Germinal center (tissue), 1 donor: ENCODE data around the gene UBE2E1.
"Not testable (repeated sequence)": the region's sequence is repeated elsewhere in the genome, so short reads cannot be mapped to it uniquely, and the experiment has no call there.

Experiments used
- DNase-seq: peaks from one replicate; pipeline ENCODE4 v3.0.0; 2012; ENCODE audit warnings: mixed read lengths, low spot score

The UBE2E1 gene

GRCh38 chr3:23845326-23846216, 39.8 kb downstream of the UBE2E1 start:
- no peak for DNase-seq

DNA sequence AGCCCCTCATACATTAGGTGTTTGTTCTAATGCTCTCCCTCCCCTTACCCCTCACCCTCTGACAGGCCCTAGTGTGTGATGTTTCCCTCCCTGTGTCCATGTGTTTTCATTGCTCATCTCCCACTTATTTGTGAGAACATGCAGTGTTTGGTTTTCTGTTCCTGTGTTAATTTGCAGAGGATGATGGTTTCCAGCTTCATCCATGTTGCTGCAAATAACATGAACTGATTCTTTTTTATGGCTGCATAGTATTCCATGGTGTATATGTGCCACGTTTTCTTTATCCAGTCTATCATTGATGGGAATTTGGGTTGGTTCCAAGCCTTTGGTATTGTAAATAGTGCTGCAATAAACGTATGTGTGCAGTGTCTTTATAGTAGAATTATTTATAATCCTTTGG, 43.7 kb downstream of the UBE2E1 start:
- not testable (repeated sequence) for DNase-seq

DNA sequence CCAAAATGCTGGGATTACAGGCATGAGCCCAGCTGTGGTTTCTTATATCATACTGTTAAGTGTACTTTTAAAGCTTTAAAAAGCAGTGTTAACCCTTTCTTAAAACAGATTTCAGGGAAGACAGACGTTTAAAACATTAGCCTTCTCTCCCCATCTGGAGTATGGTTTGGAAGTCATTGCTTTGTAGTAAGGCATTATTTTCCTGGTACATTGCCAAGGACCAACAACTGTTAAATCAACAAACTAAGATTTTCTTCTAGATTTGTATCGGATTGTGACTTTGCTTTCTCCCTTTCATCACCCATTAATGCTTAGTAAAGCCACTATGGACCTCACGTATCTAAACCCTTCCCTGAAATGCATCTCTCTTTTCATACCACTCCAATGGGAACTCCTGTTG, 50.5 kb downstream of the UBE2E1 start:
- no peak for DNase-seq

- DNase-seq, result no peak
Measured at GRCh38 chr3:23859012-23859743, 53.4 kb downstream of the UBE2E1 start.

DNA sequence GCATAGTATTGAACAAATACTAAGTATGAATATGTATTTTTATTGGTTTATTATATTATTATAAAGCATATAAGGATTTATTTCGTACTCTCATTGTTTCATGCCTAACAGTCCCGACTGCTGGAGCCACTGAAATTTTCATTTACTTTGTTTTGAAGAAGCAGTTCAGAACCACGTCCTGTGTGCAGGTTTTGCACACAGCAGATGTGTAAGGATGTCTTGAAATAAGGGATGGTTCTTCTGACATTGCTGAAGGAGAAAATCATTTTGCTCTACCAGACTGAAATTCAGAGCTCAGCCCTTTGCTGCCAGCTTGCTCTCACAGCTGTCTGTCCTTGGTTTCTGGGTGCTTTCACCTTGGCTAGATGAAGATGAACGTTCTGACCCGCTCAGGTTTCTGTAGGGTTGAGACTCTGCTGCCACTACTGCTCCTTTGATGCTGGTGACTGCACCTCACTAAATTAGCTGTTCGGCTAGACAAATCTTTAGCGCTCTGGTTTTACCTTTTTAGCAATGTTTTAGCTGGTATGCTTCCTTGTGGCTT, 54.2 kb downstream of the UBE2E1 start:
- DNase-seq, result no peak

GRCh38 chr3:23861689-23862088, 55.9 kb downstream of the UBE2E1 start:
- no peak for DNase-seq

GRCh38 chr3:23863060-23863459, 57.3 kb downstream of the UBE2E1 start:
- no peak for DNase-seq

- no peak for DNase-seq
Measured at GRCh38 chr3:23864931-23865330, 59.2 kb downstream of the UBE2E1 start.

- DNase-seq, result no peak
Measured at GRCh38 chr3:23865595-23866396, 60.0 kb downstream of the UBE2E1 start.

DNA sequence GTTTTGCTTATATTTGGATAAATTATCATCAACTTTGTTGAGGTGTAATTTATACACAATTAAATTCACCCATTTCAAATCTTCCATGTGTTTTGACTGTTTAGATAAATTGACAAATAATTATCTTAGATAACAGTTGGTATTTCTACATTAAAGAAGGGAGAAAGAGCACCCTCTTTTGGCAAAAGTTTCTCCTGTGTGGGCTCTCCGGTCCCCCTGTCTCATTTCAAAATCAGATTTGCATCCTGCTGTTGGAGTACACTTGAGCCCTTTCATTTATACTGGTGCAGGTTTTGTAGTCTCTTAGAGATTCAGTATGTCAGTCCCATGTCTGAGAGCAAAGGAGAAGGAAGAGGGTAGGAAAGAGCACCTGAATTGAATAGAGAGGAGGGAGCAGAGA, 61.6 kb downstream of the UBE2E1 start:
- DNase-seq, result no peak

- no peak for DNase-seq
Measured at GRCh38 chr3:23867838-23868237, 62.1 kb downstream of the UBE2E1 start.

DNA sequence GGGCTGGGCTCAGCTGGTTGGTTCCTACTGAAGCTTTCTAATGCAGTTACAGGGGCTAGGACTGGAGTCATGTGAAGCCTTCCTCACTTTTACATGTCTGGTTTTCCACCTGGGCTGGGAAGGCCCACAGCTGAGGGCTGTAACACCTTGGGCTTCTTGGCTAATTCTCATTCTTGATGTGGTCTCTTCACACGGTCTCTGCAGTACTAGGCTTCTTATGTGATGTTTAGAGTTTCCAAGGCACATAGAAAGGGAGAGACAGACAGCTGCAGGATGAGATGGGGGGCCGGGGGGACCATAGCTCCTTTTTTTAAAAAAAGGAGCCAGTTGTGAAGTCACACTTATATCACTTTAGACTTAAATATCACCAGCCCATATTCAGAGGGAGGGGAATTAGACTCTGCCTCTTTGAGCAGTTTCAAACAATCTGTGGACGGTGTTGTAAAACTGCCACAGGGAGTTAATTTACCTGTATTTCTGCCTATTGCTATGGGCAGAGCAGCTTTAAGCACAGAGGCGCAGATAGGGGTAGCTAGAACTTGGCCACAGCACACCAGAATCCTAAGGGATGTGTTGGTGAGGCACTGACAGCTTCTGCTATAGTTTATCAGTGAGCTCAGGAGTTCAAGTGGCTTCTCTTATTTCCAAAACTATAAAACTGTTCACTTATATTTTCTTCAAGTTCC, 64.4 kb downstream of the UBE2E1 start:
- no peak for DNase-seq

DNA sequence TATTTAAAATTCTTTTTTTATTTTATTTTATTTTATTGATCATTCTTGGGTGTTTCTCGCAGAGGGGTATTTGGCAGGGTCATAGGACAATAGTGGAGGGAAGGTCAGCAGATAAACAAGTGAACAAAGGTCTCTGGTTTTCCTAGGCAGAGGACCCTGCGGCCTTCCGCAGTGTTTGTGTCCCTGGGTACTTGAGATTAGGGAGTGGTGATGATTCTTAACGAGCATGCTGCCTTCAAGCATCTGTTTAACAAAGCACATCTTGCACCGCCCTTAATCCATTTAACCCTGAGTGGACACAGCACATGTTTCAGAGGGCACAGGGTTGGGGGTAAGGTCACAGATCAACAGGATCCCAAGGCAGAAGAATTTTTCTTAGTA, 64.9 kb downstream of the UBE2E1 start:
- not testable (repeated sequence) for DNase-seq

- not testable (repeated sequence) for DNase-seq
Measured at GRCh38 chr3:23871361-23871760, 65.6 kb downstream of the UBE2E1 start.

- DNase-seq, result no peak
Measured at GRCh38 chr3:23872330-23872729, 66.6 kb downstream of the UBE2E1 start.

GRCh38 chr3:23873941-23874340, 68.2 kb downstream of the UBE2E1 start:
- no peak for DNase-seq

DNA sequence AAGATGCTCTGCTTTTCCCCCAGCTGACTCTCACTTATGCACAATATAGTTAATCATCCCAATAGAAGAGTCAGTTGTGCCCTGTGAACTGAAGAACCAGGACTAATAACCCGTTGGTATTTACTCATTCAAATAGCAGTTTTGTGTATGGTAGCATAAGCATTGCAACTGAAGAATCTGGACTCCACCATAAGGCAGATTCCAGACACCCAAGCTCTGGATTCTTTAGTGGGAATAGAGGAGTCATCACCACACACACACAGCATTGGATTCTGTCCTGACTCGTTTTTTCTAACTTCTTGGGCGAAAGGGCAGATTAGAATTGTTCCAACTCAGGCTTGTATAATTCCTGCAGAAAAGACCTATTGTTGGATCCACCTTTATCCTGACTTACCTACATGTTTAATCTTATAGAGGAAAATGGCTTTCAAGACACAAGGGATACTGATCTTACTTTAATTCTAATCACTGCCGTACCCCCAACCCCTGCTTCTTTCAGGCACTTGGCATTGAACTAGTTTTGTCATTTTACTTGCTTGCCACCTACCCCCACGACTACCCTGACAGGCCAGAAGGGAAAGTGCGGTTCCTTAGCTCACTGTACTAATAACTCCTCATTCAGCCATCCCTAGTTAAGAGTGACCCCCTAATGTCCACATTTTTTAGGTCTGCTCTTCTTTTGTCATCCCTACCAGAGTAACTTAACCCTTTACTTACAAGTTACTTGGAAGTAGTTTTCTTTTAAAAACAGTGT, 68.8 kb downstream of the UBE2E1 start:
- no peak for DNase-seq

DNA sequence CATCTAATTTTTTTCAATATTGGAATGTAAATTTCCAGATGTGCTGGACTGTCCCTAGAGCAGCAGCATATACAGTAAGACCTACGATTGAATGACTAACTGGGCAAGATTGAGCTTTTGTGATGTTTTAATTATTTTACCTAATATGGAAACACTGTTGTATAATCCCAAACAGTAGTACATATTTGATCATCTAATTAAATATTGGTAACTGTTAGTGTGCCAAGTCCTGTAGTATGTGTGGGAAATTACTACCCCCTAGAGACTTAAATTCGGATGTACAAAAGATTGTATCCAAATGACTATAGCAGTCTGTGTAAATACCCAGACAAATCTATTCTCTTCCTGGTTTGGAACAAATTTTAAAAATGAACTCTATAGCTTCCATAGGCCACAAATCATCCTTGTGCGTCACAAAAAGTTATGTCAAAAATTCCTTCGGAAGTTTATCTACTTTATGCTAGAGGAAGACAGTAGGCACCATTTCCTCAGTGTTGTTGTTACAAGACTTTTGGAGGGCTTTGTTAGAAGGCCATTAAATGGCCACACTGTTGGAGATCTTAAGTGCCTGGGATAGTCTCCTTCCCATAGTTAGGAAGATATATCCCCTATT, 69.5 kb downstream of the UBE2E1 start:
- no peak for DNase-seq

DNA sequence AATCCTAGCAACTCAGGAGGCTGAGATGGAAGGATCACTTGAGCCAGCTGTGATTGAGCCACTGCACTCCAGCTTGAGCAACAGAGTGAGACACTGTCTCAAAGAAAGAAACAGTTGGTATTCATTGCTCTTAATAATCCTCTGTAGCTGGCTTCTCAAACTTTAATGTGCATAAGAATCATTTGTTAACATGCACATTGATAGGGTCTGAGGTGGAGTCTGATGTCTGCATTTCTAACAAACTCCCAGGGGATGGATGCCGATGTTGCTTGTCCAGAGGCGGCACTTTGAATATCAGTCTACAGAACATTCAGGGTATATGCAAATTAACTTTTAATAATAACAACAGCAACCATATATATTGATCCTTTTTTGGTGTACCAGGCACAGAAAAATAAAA, 71.2 kb downstream of the UBE2E1 start:
- DNase-seq, result no peak

DNA sequence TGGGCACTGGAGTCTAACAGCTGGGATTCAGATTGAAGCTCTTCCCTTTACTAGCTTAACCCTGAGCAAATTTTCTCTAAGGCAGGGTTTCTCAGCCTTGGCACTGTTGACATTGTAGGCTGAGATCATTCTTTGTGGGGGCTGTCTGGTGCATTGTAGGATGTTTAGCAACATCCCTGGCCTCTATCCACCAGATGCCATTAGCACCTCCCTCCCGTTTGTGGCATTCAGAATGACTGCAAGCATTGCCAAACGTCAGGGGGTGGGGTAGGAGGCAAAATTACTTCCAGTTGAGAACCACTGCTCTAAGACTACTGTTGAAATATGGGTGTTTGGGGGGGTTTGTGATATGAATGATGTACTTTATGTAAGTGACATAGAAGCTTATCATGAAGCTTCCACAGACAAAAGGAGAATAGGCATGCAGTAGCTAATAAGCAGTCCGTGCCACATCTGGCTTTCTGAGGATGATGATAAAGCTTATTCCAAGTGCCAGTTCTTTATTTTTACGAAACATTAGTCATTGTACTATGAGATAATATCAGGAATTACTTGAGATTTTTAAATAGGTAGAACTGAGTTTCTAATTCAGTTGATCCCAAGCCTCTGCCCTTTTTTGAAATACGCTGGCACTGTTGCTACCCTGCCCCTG, 71.7 kb downstream of the UBE2E1 start:
- no peak for DNase-seq
